Measurements from ENCODE around the gene RIMBP2.

The RIMBP2 gene

DNA sequence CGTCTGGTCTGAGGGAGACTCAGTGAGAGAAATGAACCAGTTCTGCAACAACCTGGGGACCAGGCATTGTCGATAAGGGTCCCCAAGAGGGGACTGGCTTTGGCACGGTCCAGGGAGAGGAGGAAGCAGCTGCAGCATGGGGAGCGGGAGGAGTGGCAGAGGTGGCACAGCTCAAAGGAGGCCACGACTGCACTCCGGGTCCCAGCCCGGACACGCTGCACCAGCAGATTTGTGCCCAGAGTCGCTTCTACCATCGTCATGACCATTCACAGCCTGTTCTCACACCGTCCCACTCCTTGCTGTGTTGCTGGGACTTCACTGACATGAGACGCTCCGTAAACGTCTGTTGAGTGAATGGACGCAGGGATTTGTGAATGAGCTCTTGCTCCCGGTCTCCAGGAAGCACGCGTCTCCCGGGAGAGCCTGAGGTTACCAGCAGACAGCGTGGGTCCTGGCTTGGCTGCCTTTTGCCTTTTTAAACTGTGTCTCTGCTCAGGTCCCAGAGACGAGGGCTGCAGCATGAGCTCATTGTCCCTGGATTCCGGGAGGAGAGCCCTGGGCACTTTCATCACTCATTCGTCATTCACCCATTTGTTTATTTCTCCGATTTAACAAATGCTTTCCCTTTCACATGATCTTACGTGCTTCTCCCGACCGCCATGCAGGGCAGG is 241.4 kb downstream of the RIMBP2 start:
- no peak overlapping the region for H3K4me3 ChIP-seq (ENCODE audit: low read depth, low read length)
- no peak for TF ChIP-seq CTCF (IDR thresholded peaks at IDR 0.05; ENCODE audit: borderline replicate concordance, insufficient read depth, low read depth, low read length)

DNA sequence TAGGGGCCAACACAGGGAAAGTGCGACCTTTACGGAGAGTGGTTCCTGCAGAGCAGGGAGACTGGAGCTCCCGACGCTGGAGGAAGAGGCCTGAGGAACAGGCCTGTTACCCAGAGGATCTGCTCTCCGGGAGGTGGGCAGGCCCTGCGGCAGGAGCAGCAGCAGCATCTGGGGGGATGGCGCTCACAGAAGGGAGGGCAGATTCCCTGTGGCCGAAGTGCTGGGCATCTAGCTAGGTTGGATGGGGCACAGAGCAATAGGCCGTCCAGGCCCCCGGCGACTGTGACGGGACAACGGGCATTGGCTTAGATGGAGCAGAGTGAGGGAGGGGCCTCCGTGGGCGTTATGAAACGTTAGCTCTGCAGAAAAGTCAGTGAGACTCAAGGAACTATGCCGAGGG is 242.8 kb downstream of the RIMBP2 start:
- no peak overlapping the region for H3K4me3 ChIP-seq (ENCODE audit: low read depth, low read length)
- TF ChIP-seq CTCF (IDR thresholded peaks at IDR 0.05; ENCODE audit: borderline replicate concordance, insufficient read depth, low read depth, low read length) = no peak

DNA sequence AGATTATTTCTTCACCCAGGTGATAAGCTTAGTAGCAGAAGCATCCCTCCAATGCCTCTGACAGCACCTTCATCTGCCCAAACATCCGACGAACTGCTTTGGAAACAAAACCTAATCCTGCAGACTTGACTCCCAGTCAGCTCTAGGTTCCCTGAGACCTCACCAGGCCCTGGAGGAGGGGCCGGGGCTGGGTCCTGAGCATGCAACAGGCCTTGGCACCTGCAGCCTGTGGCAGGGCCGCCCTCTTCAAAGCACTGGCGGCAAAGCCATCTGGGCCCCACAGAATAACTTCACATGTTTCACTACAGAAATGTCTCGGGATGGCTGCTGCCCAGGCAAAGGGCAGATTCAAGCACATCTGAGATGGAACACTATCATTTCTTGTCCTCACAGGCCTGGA is 245.1 kb downstream of the RIMBP2 start:
- no peak overlapping the region for H3K4me3 ChIP-seq (ENCODE audit: low read depth, low read length)
- no peak for TF ChIP-seq CTCF (IDR thresholded peaks at IDR 0.05; ENCODE audit: borderline replicate concordance, insufficient read depth, low read depth, low read length)

DNA sequence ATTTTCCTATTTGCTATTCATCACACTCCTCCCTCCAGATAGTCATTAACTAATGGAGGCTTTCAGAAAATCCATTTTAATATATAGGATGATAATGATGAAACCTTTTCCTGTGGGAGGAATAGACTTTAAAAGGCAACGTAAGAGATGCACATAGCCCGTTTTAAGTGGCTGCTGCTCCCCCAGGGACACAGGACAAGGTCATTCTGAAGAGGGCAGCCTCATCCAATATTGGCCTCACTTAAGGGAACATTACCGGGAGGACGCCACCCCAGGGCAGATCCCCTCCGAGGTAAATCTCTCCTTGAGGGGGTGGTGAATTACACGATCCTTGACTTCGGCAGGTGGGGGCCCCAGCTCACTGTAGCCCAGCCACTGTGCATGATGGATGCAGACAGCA is 246.5 kb downstream of the RIMBP2 start:
- no peak for TF ChIP-seq CTCF (IDR thresholded peaks at IDR 0.05; ENCODE audit: borderline replicate concordance, insufficient read depth, low read depth, low read length)

DNA sequence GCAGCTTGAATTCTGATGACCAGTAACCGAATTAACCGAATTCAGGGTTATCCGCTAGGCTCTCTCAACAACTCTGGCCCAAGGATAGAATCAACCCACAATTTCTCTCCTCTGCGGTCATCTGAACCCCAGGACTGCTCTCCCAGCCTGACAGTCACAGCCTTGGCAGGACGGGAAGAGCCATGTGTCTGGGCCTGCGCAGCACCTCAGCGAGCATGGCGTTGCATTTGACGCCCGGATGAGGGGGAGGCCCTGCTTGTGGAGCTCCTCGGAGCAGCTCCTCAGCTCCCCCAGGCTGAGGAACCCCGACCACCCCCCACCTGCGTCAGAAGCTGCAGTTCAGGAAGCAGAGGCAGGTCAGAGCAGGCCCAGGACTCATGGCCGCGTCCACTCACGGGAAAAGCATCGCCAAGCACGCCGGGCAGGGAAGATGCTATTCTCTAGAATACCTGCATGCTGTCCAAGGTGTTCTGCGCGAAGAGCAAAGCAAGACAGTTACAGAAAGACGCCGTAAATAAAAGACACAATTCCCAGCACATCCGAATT is 247.3 kb downstream of the RIMBP2 start:
- no peak overlapping the region for H3K4me3 ChIP-seq (ENCODE audit: low read depth, low read length)
- TF ChIP-seq CTCF (IDR thresholded peaks at IDR 0.05; ENCODE audit: borderline replicate concordance, insufficient read depth, low read depth, low read length) = no peak

More for the DNA sequence above, 246.5 kb downstream of the RIMBP2 start:
- H3K4me3 ChIP-seq (ENCODE audit: low read depth, low read length) = no peak overlapping the region

DNA sequence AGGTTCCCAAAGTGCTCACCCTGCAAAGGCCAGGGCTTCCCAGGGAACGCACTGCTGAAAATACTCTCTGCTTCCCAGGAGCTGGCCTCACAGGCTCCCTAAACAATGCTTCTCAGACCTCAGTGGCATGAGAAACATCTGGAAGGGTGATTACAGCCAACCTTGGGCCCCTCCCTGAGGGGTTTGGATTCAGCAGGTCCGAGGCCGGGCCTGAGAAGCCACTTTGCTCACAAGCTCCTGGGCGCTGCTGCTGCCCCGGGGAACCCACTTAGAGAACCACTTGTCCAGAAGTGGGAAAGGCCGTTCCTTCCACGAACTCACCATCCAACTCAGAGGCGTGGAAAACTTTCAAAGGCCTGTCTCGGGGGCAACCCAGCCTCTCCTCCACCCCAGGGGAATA is 247.9 kb downstream of the RIMBP2 start:
- TF ChIP-seq CTCF (IDR thresholded peaks at IDR 0.05; ENCODE audit: borderline replicate concordance, insufficient read depth, low read depth, low read length) = no peak
- H3K4me3 ChIP-seq (ENCODE audit: low read depth, low read length) = no peak overlapping the region

- no peak for TF ChIP-seq CTCF (IDR thresholded peaks at IDR 0.05; ENCODE audit: borderline replicate concordance, insufficient read depth, low read depth, low read length)
- H3K4me3 ChIP-seq (ENCODE audit: low read depth, low read length) = no peak overlapping the region
These were observed 250.5 kb downstream of the RIMBP2 start for GRCh38 chr12:130465626-130466025.

All from GM12875 (cell line).